GM23338 (cell line): ENCODE results near the gene DSE. TPM values are rescaled to one million over a fixed set of nuclear protein-coding genes. Genes with fewer than 3 reads are reported as not detected.

Experiments used
- ATAC-seq: fragments of 200-7000 bp; cut with Tn5 transposase; 3 replicates; pipeline ENCODE4 v1.9.1; 2020
- DNase-seq: peaks from one replicate; pipeline ENCODE4 v3.0.0-alpha.2; 2015; ENCODE audit warnings: low spot score
- H2AFZ ChIP-seq: fragments of 200-600 bp; sonication (generic); 2 replicates; pipeline ENCODE4 v1.8.0; 2016; ENCODE audit warnings: antibody characterized with exemption, mild to moderate bottlenecking, moderate library complexity
- H3F3A ChIP-seq: fragments of 200-600 bp; sonication (generic); replicated peaks from 2 replicates; pipeline ENCODE4 v1.8.0; 2017; ENCODE audit warnings: antibody characterized with exemption, mixed run types, low read depth
- H3K27ac ChIP-seq: fragments of 200-600 bp; sonication (generic); 2 replicates; pipeline ENCODE4 v1.6.1; 2016; ENCODE audit warnings: low read depth
- H3K27me3 ChIP-seq: fragments of 200-600 bp; sonication (generic); 2 replicates; pipeline ENCODE4 v1.8.0; 2016; ENCODE audit warnings: mild to moderate bottlenecking, mixed run types, moderate library complexity; ENCODE audit not compliant: insufficient read depth
- H3K36me3 ChIP-seq: fragments of 200-600 bp; sonication (generic); 2 replicates; pipeline ENCODE4 v1.8.0; 2016; ENCODE audit warnings: mild to moderate bottlenecking; ENCODE audit not compliant: insufficient read depth
- H3K4me1 ChIP-seq: fragments of 200-600 bp; sonication (generic); 2 replicates; pipeline ENCODE4 v1.8.0; 2016; ENCODE audit warnings: mild to moderate bottlenecking, moderate library complexity; ENCODE audit not compliant: insufficient read depth
- H3K4me2 ChIP-seq: fragments of 200-600 bp; sonication (generic); 2 replicates; pipeline ENCODE4 v1.7.1; 2017; ENCODE audit warnings: mixed run types
- H3K4me3 ChIP-seq: fragments of 200-600 bp; sonication (generic); 2 replicates; pipeline ENCODE4 v1.6.1; 2016; ENCODE audit warnings: mixed run types
- H3K79me2 ChIP-seq: fragments of 200-600 bp; sonication (generic); replicated peaks from 2 replicates; pipeline ENCODE4 v1.8.0; 2017; ENCODE audit warnings: mild to moderate bottlenecking; ENCODE audit not compliant: insufficient read depth
- H3K9me2 ChIP-seq: fragments of 200-600 bp; sonication (generic); 2 replicates; pipeline ENCODE4 v1.8.0; 2017; ENCODE audit not compliant: insufficient read depth
- H4K20me1 ChIP-seq: fragments of 200-600 bp; sonication (generic); replicated peaks from 2 replicates; pipeline ENCODE4 v1.8.0; 2017; ENCODE audit warnings: mild to moderate bottlenecking; ENCODE audit not compliant: insufficient read depth
- H3K27ac Mint-ChIP-seq: 2 replicates; pipeline ENCODE4 v1.8.0; 2020; ENCODE audit warnings: inconsistent platforms, mild to moderate bottlenecking, moderate library complexity, mixed read lengths
- H3K27me3 Mint-ChIP-seq: 3 replicates; pipeline ENCODE4 v1.8.0; 2022; ENCODE audit warnings: low read depth, mild to moderate bottlenecking, moderate library complexity, mixed read lengths, inconsistent platforms; ENCODE audit not compliant: insufficient read depth, poor library complexity
- H3K36me3 Mint-ChIP-seq: 3 replicates; pipeline ENCODE4 v1.8.0; 2021; ENCODE audit warnings: low read depth, mild to moderate bottlenecking, inconsistent platforms, moderate library complexity, mixed read lengths
- H3K4me1 Mint-ChIP-seq: 3 replicates; pipeline ENCODE4 v1.8.0; 2020; ENCODE audit warnings: mild to moderate bottlenecking, inconsistent platforms, mixed read lengths
- H3K4me3 Mint-ChIP-seq: 3 replicates; pipeline ENCODE4 v1.8.0; 2021; ENCODE audit warnings: moderate library complexity, mild to moderate bottlenecking, inconsistent platforms, mixed read lengths
- H3K9me3 Mint-ChIP-seq: 3 replicates; pipeline ENCODE4 v1.8.0; 2020; ENCODE audit warnings: moderate library complexity, mild to moderate bottlenecking, inconsistent platforms, mixed read lengths
- EZH2 ChIP-seq: fragments of 200-600 bp; sonication (generic); IDR thresholded peaks from one replicate; pipeline ENCODE4 v1.8.0; 2017; ENCODE audit warnings: antibody characterized with exemption, mild to moderate bottlenecking, low read depth; ENCODE audit not compliant: unreplicated experiment
- EZH2phosphoT487 ChIP-seq: fragments of 200-600 bp; sonication (generic); IDR thresholded peaks from one replicate; pipeline ENCODE4 v1.8.1; 2018; ENCODE audit warnings: antibody characterized with exemption; ENCODE audit not compliant: unreplicated experiment
- JUNB ChIP-seq: IDR thresholded peaks from one replicate; pipeline ENCODE4 v1.6.1; 2016; ENCODE audit warnings: antibody characterized with exemption; ENCODE audit not compliant: unreplicated experiment
- NANOG ChIP-seq: IDR thresholded peaks from 2 replicates; pipeline ENCODE4 v1.6.1; 2016; ENCODE audit warnings: antibody characterized with exemption, borderline replicate concordance
- POLR2AphosphoS5 ChIP-seq: IDR thresholded peaks from 2 replicates; pipeline ENCODE4 v1.6.1; 2016; ENCODE audit warnings: antibody characterized with exemption, low read depth
- STAT1 ChIP-seq: IDR thresholded peaks from one replicate; pipeline ENCODE4 v1.6.1; 2016; ENCODE audit warnings: antibody characterized with exemption; ENCODE audit not compliant: unreplicated experiment
- ZNF114 ChIP-seq: fragments of 250-450 bp; sonication (Bioruptor Pico); IDR thresholded peaks from 2 replicates; pipeline ENCODE4 v1.5.0; 2020; ENCODE audit warnings: mild to moderate bottlenecking, moderate library complexity
- ZNF331 ChIP-seq: fragments of 250-450 bp; sonication (Bioruptor Pico); IDR thresholded peaks from 2 replicates; pipeline ENCODE4 v1.5.0; 2020; ENCODE audit warnings: low read depth, mild to moderate bottlenecking, moderate library complexity
- polyA plus RNA-seq: library from polyadenylated mRNA; unstranded; fragments of >200 nt; fragmentation: Nextera tagmentation; extraction: Ambion mirVana; gene quantifications from 2 replicates; pipeline ENCODE4 v1.2.1, GENCODE V29; 2016
- total RNA-seq: library from RNA; depleted of rRNA; stranded (reverse); fragments of >200 nt; shearing (Covaris generic); gene quantifications from 2 replicates; pipeline ENCODE4 v1.2.3, GENCODE V29; 2014
- TF ChIP-seq, protein P1 (sequence below), 2 experiments: fragments of 200-600 bp in 1 of 2; sonication (generic) in 1 of 2; conservative IDR thresholded peaks; 2 replicates each; pipeline versions ENCODE4 v1.5.1 to v1.6.1; 2016 to 2017; ENCODE audit warnings: antibody characterized with exemption in 2 of 2, low read depth in 2 of 2, mild to moderate bottlenecking in 2 of 2, moderate library complexity in 1 of 2
- TF ChIP-seq, protein P2 (sequence below): IDR thresholded peaks from 2 replicates; pipeline ENCODE4 v1.6.1; 2016; ENCODE audit warnings: antibody characterized with exemption
- TF ChIP-seq, protein P3 (sequence below): IDR thresholded peaks from one replicate; pipeline ENCODE4 v1.6.1; 2018; ENCODE audit warnings: antibody characterized with exemption; ENCODE audit not compliant: unreplicated experiment

DSE gene
- total and polyA plus RNA-seq, 2 experiments from 2014 or later: 18.8 to 45.2 TPM

DNA sequence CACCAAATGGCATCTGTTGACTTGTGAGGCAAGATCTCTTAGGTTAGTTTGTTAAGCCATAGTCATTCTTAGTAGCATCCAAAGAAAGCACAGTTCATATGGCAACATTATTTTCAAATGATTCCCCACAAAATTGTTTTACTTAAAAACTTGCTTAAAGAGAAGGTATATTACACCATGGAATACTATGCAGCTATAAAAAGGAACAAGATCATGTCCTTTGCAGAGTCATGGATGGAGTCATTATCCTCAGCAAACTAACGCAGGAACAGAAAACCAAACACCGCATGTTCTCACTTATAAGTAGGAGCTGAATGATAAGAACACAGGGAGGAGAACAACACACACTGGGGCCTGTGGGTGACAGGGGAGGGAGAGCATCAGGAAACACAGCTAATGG, 10.9 kb upstream of the DSE start:
- Histone ChIP-seq H3K4me3 (no peak overlapping the region), H2AFZ (no peak overlapping the region), H3K9me2 (no peaks in the 10 kb centered on the region), H3K36me3 (no peaks in the 10 kb centered on the region), H3K27ac (no peak overlapping the region), H3K79me2 (no peaks in the 10 kb centered on the region), H3K4me1 (no peaks in the 10 kb centered on the region), H3F3A (no peaks in the 10 kb centered on the region), H4K20me1 (no peaks in the 10 kb centered on the region), H3K27me3 (no peaks in the 10 kb centered on the region), H3K4me2 (no peak overlapping the region)
- H3K36me3 Mint-ChIP-seq: 0 out of 3 replicates have a peak, but pooled peaks cover 2% of the 10 kb centered on the region
- no peak overlapping the region for H3K27ac Mint-ChIP-seq
- DNase-seq: no peak
- H3K27me3 Mint-ChIP-seq: no peaks in the 10 kb centered on the region
- H3K9me3 Mint-ChIP-seq: no peaks in the 10 kb centered on the region
- ATAC-seq: no peak
- peaks cover 13% of the 10 kb centered on the region; the same call in 2 of the 3 replicates for H3K4me1 Mint-ChIP-seq
- no peak overlapping the region for H3K4me3 Mint-ChIP-seq
- TF ChIP-seq EZH2 (no peak), JUNB (no peak), ZNF331 (no peak), STAT1 (no peak)

DNA sequence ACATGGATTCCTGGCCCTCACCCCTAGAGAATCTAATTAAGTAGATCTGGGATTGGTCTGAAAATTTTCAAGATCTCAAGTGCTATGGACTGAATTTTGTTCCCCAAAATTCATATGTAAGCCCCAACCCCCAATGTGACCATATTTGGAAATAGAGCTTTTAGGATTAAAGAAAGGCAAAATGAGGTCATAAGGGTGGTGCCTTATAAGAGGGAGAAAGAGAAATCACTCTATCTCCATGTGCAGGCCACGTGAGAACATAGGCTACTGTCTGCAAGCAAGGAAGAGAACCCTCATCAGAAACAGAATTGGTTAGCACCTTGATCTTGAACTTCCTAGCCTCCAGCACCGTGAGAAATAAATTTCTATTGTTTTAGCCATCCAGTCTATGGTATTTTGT, 8.5 kb upstream of the DSE start:
- H4K20me1 ChIP-seq: no peaks in the 10 kb centered on the region
- H3K4me2 ChIP-seq: no peak overlapping the region
- no peak overlapping the region for H3K4me3 Mint-ChIP-seq
- H3K36me3 Mint-ChIP-seq: peaks cover 5% of the 10 kb centered on the region; the same call in 2 of the 3 replicates
- no peaks in the 10 kb centered on the region; the same call in 1 of the 2 replicates for H3K4me1 ChIP-seq
- no peak overlapping the region for H3K27ac Mint-ChIP-seq
- no peak overlapping the region for H2AFZ ChIP-seq
- H3K9me3 Mint-ChIP-seq: no peaks in the 10 kb centered on the region
- no peaks in the 10 kb centered on the region for H3K9me2 ChIP-seq
- no peaks in the 10 kb centered on the region for H3F3A ChIP-seq
- no peaks in the 10 kb centered on the region for H3K79me2 ChIP-seq
- no peak overlapping the region for H3K27ac ChIP-seq
- H3K27me3 Mint-ChIP-seq: no peaks in the 10 kb centered on the region
- DNase-seq (no peak), ATAC-seq (no peak)
- no peaks in the 10 kb centered on the region for H3K36me3 ChIP-seq
- no peak for TF ChIP-seq ZNF331
- TF ChIP-seq ZNF114 (CRISPR knock-in tag): no peak
- no peak for TF ChIP-seq EZH2phosphoT487
- TF ChIP-seq EZH2: no peak
- TF ChIP-seq, protein P1, sequence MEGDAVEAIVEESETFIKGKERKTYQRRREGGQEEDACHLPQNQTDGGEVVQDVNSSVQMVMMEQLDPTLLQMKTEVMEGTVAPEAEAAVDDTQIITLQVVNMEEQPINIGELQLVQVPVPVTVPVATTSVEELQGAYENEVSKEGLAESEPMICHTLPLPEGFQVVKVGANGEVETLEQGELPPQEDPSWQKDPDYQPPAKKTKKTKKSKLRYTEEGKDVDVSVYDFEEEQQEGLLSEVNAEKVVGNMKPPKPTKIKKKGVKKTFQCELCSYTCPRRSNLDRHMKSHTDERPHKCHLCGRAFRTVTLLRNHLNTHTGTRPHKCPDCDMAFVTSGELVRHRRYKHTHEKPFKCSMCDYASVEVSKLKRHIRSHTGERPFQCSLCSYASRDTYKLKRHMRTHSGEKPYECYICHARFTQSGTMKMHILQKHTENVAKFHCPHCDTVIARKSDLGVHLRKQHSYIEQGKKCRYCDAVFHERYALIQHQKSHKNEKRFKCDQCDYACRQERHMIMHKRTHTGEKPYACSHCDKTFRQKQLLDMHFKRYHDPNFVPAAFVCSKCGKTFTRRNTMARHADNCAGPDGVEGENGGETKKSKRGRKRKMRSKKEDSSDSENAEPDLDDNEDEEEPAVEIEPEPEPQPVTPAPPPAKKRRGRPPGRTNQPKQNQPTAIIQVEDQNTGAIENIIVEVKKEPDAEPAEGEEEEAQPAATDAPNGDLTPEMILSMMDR (conservative IDR thresholded peaks at IDR 0.05; ENCODE audit: low read depth in 2 of 2): no peak
- TF ChIP-seq STAT1: no peak
- no peak for TF ChIP-seq JUNB
- TF ChIP-seq POLR2AphosphoS5: no peak
- no peak overlapping the region for H3K4me3 ChIP-seq
- peaks cover 10% of the 10 kb centered on the region; the same call in 2 of the 3 replicates for H3K4me1 Mint-ChIP-seq
- H3K27me3 ChIP-seq: no peaks in the 10 kb centered on the region

DNA sequence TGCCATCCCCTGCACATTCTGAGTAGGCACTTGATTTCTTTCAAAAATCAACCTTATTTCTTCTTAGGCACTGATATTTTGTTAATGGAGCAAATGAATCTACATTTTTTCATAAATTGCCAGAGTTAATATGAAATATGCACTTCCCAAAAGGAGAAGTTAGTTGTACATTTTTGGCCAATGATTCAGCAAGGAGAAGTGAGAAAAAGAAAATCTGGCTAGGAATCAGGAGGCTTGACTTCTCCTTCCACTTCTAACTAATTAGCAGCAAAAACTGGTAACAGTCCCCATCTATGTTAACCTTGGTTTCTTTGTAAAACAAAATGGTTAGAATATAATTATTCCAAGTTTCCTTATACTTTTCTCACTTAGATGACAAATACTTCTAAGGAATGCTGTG, 7.0 kb upstream of the DSE start:
- no peaks in the 10 kb centered on the region for H3K27me3 Mint-ChIP-seq
- H3K79me2 ChIP-seq: no peaks in the 10 kb centered on the region
- peaks cover 11% of the 10 kb centered on the region; the same call in 2 of the 3 replicates for H3K4me1 Mint-ChIP-seq
- H3K9me2 ChIP-seq: no peaks in the 10 kb centered on the region
- H3K27ac Mint-ChIP-seq: no peak overlapping the region
- no peak overlapping the region for H3K4me3 ChIP-seq
- H3K9me3 Mint-ChIP-seq: no peaks in the 10 kb centered on the region
- no peak overlapping the region for H2AFZ ChIP-seq
- no peak overlapping the region for H3K4me3 Mint-ChIP-seq
- no peaks in the 10 kb centered on the region for H3F3A ChIP-seq
- H3K36me3 Mint-ChIP-seq: peaks cover 5% of the 10 kb centered on the region; the same call in 2 of the 3 replicates
- H3K36me3 ChIP-seq: no peaks in the 10 kb centered on the region
- no peak overlapping the region for H3K4me2 ChIP-seq
- ATAC-seq: no peak
- no peak for DNase-seq
- H4K20me1 ChIP-seq: no peaks in the 10 kb centered on the region
- H3K27me3 ChIP-seq: no peaks in the 10 kb centered on the region
- TF ChIP-seq NANOG: no peak
- TF ChIP-seq EZH2: no peak
- no peak for TF ChIP-seq POLR2AphosphoS5
- TF ChIP-seq, protein P2, sequence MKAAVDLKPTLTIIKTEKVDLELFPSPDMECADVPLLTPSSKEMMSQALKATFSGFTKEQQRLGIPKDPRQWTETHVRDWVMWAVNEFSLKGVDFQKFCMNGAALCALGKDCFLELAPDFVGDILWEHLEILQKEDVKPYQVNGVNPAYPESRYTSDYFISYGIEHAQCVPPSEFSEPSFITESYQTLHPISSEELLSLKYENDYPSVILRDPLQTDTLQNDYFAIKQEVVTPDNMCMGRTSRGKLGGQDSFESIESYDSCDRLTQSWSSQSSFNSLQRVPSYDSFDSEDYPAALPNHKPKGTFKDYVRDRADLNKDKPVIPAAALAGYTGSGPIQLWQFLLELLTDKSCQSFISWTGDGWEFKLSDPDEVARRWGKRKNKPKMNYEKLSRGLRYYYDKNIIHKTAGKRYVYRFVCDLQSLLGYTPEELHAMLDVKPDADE: no peak
- TF ChIP-seq, protein P3, sequence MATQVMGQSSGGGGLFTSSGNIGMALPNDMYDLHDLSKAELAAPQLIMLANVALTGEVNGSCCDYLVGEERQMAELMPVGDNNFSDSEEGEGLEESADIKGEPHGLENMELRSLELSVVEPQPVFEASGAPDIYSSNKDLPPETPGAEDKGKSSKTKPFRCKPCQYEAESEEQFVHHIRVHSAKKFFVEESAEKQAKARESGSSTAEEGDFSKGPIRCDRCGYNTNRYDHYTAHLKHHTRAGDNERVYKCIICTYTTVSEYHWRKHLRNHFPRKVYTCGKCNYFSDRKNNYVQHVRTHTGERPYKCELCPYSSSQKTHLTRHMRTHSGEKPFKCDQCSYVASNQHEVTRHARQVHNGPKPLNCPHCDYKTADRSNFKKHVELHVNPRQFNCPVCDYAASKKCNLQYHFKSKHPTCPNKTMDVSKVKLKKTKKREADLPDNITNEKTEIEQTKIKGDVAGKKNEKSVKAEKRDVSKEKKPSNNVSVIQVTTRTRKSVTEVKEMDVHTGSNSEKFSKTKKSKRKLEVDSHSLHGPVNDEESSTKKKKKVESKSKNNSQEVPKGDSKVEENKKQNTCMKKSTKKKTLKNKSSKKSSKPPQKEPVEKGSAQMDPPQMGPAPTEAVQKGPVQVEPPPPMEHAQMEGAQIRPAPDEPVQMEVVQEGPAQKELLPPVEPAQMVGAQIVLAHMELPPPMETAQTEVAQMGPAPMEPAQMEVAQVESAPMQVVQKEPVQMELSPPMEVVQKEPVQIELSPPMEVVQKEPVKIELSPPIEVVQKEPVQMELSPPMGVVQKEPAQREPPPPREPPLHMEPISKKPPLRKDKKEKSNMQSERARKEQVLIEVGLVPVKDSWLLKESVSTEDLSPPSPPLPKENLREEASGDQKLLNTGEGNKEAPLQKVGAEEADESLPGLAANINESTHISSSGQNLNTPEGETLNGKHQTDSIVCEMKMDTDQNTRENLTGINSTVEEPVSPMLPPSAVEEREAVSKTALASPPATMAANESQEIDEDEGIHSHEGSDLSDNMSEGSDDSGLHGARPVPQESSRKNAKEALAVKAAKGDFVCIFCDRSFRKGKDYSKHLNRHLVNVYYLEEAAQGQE: no peak
- TF ChIP-seq, protein P1 (conservative IDR thresholded peaks at IDR 0.05; ENCODE audit: low read depth in 2 of 2): no peak
- TF ChIP-seq ZNF114 (CRISPR knock-in tag): no peak
- no peaks in the 10 kb centered on the region; the same call in 1 of the 2 replicates for H3K4me1 ChIP-seq
- H3K27ac ChIP-seq: no peak overlapping the region
